ENCODE data around the gene DNASE2.
A peak's percentile ranks its signal among the peaks of the same experiment; 100 is the strongest.

Gene DNASE2

DNA sequence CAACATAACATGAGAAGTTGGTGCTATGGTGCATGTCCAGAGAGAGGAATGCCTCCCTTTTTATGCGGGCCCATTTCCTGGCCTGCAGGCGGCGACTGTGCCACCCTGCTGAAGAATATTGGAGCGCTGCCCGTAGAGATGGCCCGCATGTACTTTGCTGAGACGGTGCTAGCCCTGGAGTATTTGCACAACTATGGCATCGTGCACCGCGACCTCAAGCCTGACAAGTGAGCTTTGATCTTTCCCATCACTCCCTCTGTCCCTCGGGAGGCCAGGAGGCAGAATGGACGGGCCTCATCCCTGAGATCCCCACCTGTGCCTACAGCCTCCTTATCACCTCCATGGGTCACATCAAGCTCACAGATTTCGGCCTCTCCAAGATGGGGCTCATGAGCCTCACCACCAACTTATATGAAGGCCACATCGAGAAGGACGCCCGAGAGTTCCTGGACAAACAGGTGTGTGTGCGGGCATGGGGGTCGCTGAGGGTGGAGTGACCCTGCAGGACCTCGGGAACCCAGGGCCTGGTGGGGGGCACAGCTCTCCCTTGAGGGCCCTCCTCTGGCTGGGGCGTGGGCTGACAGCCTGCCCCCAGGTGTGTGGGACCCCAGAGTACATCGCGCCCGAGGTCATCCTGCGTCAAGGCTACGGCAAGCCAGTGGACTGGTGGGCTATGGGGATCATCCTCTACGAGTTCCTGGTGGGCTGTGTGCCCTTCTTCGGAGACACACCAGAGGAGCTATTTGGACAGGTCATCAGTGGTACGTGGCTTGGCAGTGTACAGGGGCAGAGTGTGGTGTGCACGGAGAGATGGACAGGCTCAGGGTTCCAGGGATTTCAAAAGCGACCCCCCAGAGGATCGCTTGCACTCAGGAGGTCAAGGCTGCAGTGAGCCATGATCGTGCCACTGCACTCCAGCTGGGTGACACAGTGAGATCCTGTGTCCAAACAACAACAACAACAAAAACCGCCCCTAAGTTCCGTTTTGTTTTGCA is 16.2 kb downstream of the DNASE2 start:
- Histone ChIP-seq H3K9me3 (ENCODE audit: insufficient read depth, low read depth, low read length) (peaks cover 4% of the 10 kb centered on the region), H3K27me3 (ENCODE audit: insufficient read depth, low read length) (no peaks in the 10 kb centered on the region), H3K79me2 (ENCODE audit: control insufficient read depth, insufficient read depth, low read length, poor library complexity) (no peaks in the 10 kb centered on the region), H3K23ac (ENCODE audit: low read length) (no peak overlapping the region), H3K4me3 (ENCODE audit: low read depth, low read length) (no peak overlapping the region), H3K27ac (ENCODE audit: low read depth, low read length) (no peak overlapping the region), H4K12ac (ENCODE audit: low read depth, low read length) (no peak overlapping the region), H3K79me1 (ENCODE audit: low read length) (no peaks in the 10 kb centered on the region), H3K18ac (ENCODE audit: low read length) (no peak overlapping the region), H2BK12ac (ENCODE audit: low read length) (no peak overlapping the region), H4K91ac (ENCODE audit: low read depth, low read length) (no peak overlapping the region), H2AFZ (ENCODE audit: insufficient read depth, low read length, poor library complexity) (no peak overlapping the region), H2BK5ac (ENCODE audit: low read depth, low read length, poor library complexity) (no peak overlapping the region), H3K4me1 (ENCODE audit: control insufficient read depth in 1 of 2, insufficient read depth in 2 of 2, low read length in 2 of 2) (peaks cover 4 to 5% of the 10 kb centered on the region in 2 experiments), H2BK120ac (ENCODE audit: insufficient read depth, low read length, poor library complexity) (no peak overlapping the region), H3K4ac (ENCODE audit: low read depth, low read length) (no peak overlapping the region), H3K36me3 (ENCODE audit: control insufficient read depth in 1 of 2, insufficient read depth in 2 of 2, low read length in 2 of 2) (no peaks in the 10 kb centered on the region), H2AK5ac (ENCODE audit: low read length) (no peak overlapping the region), H4K8ac (ENCODE audit: low read depth, low read length) (no peak overlapping the region), H3K14ac (ENCODE audit: low read length) (no peak overlapping the region), H3K9ac (ENCODE audit: low read length) (no peak overlapping the region), H3K4me2 (ENCODE audit: low read length) (no peak overlapping the region)
- WGBS (ENCODE audit: extremely low coverage, insufficient coverage, insufficient read length) = no CpG with 5 or more reads among the region's 34 CpGs
- no peak for DNase-seq

GRCh38 chr19:12864143-12864542 is 17.1 kb downstream of the DNASE2 start:
- Histone ChIP-seq H2AFZ (ENCODE audit: insufficient read depth, low read length, poor library complexity) (no peak overlapping the region), H3K9ac (ENCODE audit: low read length) (no peak overlapping the region), H3K27ac (ENCODE audit: low read depth, low read length) (no peak overlapping the region), H4K91ac (ENCODE audit: low read depth, low read length) (no peak overlapping the region), H3K23ac (ENCODE audit: low read length) (no peak overlapping the region), H2BK12ac (ENCODE audit: low read length) (no peak overlapping the region), H4K12ac (ENCODE audit: low read depth, low read length) (no peak overlapping the region), H4K8ac (ENCODE audit: low read depth, low read length) (no peak overlapping the region), H3K18ac (ENCODE audit: low read length) (no peak overlapping the region), H3K4me2 (ENCODE audit: low read length) (no peak overlapping the region), H3K4me3 (ENCODE audit: low read depth, low read length) (no peak overlapping the region), H3K14ac (ENCODE audit: low read length) (no peak overlapping the region), H3K36me3 (ENCODE audit: control insufficient read depth in 1 of 2, insufficient read depth in 2 of 2, low read length in 2 of 2) (no peaks in the 10 kb centered on the region), H2AK5ac (ENCODE audit: low read length) (no peak overlapping the region), H3K9me3 (ENCODE audit: insufficient read depth, low read depth, low read length) (peaks cover 4% of the 10 kb centered on the region), H3K79me2 (ENCODE audit: control insufficient read depth, insufficient read depth, low read length, poor library complexity) (no peaks in the 10 kb centered on the region), H3K4me1 (ENCODE audit: control insufficient read depth in 1 of 2, insufficient read depth in 2 of 2, low read length in 2 of 2) (peaks cover 4 to 5% of the 10 kb centered on the region in 2 experiments), H2BK120ac (ENCODE audit: insufficient read depth, low read length, poor library complexity) (no peak overlapping the region), H3K4ac (ENCODE audit: low read depth, low read length) (no peak overlapping the region), H2BK5ac (ENCODE audit: low read depth, low read length, poor library complexity) (no peak overlapping the region), H3K79me1 (ENCODE audit: low read length) (no peaks in the 10 kb centered on the region), H3K27me3 (ENCODE audit: insufficient read depth, low read length) (no peaks in the 10 kb centered on the region)
- DNase-seq = no peak
- no CpG with 5 or more reads among the region's 4 CpGs for WGBS (ENCODE audit: extremely low coverage, insufficient coverage, insufficient read length)

DNA sequence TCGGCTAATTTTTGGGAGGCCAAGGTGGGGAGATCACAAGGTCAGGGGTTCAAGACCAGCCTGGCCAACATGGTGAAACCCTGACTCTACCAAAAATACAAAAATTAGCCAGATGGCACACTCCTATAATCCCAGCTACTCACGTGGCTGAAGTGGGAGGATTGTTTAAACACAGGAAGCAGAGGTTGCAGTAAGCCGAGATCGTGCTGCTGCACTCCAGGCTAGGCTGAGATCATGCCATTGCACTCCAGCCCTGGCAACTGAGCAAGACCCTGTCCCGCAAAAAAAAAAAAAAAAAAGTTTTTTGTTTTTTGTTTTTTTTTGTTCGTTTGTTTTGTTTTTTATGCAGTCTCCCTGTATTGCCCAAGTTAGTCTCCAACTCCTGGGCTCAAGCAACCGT is 21.7 kb downstream of the DNASE2 start:
- Histone ChIP-seq H3K79me1 (ENCODE audit: low read length) (no peaks in the 10 kb centered on the region), H3K27ac (ENCODE audit: low read depth, low read length) (no peak overlapping the region)

GRCh38 chr19:12858041-12858928 is 23.0 kb downstream of the DNASE2 start:
- Histone ChIP-seq H3K18ac (ENCODE audit: low read length) (no peak overlapping the region), H2AFZ (ENCODE audit: insufficient read depth, low read length, poor library complexity) (no peak overlapping the region), H3K4me3 (ENCODE audit: low read depth, low read length) (no peak overlapping the region), H2BK120ac (ENCODE audit: insufficient read depth, low read length, poor library complexity) (no peak overlapping the region), H3K14ac (ENCODE audit: low read length) (no peak overlapping the region), H2AK5ac (ENCODE audit: low read length) (no peak overlapping the region), H3K27ac (ENCODE audit: low read depth, low read length) (no peak overlapping the region), H3K9ac (ENCODE audit: low read length) (no peak overlapping the region), H3K4me2 (ENCODE audit: low read length) (no peak overlapping the region), H3K79me2 (ENCODE audit: control insufficient read depth, insufficient read depth, low read length, poor library complexity) (no peaks in the 10 kb centered on the region), H3K27me3 (ENCODE audit: insufficient read depth, low read length) (no peaks in the 10 kb centered on the region), H4K12ac (ENCODE audit: low read depth, low read length) (no peak overlapping the region), H3K4me1 (ENCODE audit: control insufficient read depth in 1 of 2, insufficient read depth in 2 of 2, low read length in 2 of 2) (no peaks in the 10 kb centered on the region), H3K36me3 (ENCODE audit: control insufficient read depth in 1 of 2, insufficient read depth in 2 of 2, low read length in 2 of 2) (no peaks in the 10 kb centered on the region), H4K91ac (ENCODE audit: low read depth, low read length) (no peak overlapping the region), H2BK5ac (ENCODE audit: low read depth, low read length, poor library complexity) (no peak overlapping the region), H3K23ac (ENCODE audit: low read length) (no peak overlapping the region), H3K9me3 (ENCODE audit: insufficient read depth, low read depth, low read length) (no peaks in the 10 kb centered on the region), H3K4ac (ENCODE audit: low read depth, low read length) (no peak overlapping the region), H3K79me1 (ENCODE audit: low read length) (no peaks in the 10 kb centered on the region), H4K8ac (ENCODE audit: low read depth, low read length) (no peak overlapping the region), H2BK12ac (ENCODE audit: low read length) (no peak overlapping the region)
- WGBS (ENCODE audit: extremely low coverage, insufficient coverage, insufficient read length) = no CpG with 5 or more reads among the region's 35 CpGs
- DNase-seq = peak in 1 of 2 donors; percentile 30

More for the DNA sequence above, 21.7 kb downstream of the DNASE2 start:
- WGBS (ENCODE audit: extremely low coverage, insufficient coverage, insufficient read length) = no CpG with 5 or more reads among the region's 7 CpGs
- Histone ChIP-seq H3K4me1 (ENCODE audit: control insufficient read depth in 1 of 2, insufficient read depth in 2 of 2, low read length in 2 of 2) (no peaks in the 10 kb centered on the region), H3K79me2 (ENCODE audit: control insufficient read depth, insufficient read depth, low read length, poor library complexity) (no peaks in the 10 kb centered on the region), H3K9me3 (ENCODE audit: insufficient read depth, low read depth, low read length) (no peaks in the 10 kb centered on the region), H3K4ac (ENCODE audit: low read depth, low read length) (no peak overlapping the region), H3K18ac (ENCODE audit: low read length) (no peak overlapping the region), H2BK120ac (ENCODE audit: insufficient read depth, low read length, poor library complexity) (no peak overlapping the region), H3K27me3 (ENCODE audit: insufficient read depth, low read length) (no peaks in the 10 kb centered on the region), H4K8ac (ENCODE audit: low read depth, low read length) (no peak overlapping the region), H3K4me3 (ENCODE audit: low read depth, low read length) (no peak overlapping the region), H3K9ac (ENCODE audit: low read length) (no peak overlapping the region), H4K91ac (ENCODE audit: low read depth, low read length) (no peak overlapping the region), H3K23ac (ENCODE audit: low read length) (no peak overlapping the region), H3K36me3 (ENCODE audit: control insufficient read depth in 1 of 2, insufficient read depth in 2 of 2, low read length in 2 of 2) (no peaks in the 10 kb centered on the region), H2BK12ac (ENCODE audit: low read length) (no peak overlapping the region), H2AK5ac (ENCODE audit: low read length) (no peak overlapping the region), H4K12ac (ENCODE audit: low read depth, low read length) (no peak overlapping the region), H2BK5ac (ENCODE audit: low read depth, low read length, poor library complexity) (no peak overlapping the region), H2AFZ (ENCODE audit: insufficient read depth, low read length, poor library complexity) (no peak overlapping the region), H3K14ac (ENCODE audit: low read length) (no peak overlapping the region), H3K4me2 (ENCODE audit: low read length) (no peak overlapping the region)
- no peak for DNase-seq
